ENCODE measurements around the gene ZGPAT. TPM values are rescaled to one million over a fixed set of nuclear protein-coding genes. Genes with fewer than 3 reads are reported as not detected.

Gene ZGPAT
- total and polyA plus RNA-seq, 2 donors (not counting 3 experiments of a cell fraction or from before 2014, with no cell fraction given): 23.1 to 29.3 TPM

- no TSS peak for BruUV-seq (replicated peaks)
- POLR2A ChIA-PET: no interaction called here
- dilution Hi-C loops (cut with MboI; ENCODE audit: extremely low pct_ligation_motif_present, low sequenced_read_pairs): no loop called here
- Histone ChIP-seq H3K27me3 (ENCODE audit: control insufficient read depth in 2 of 2, insufficient read depth in 2 of 2, low read length in 2 of 2) (no peaks in the 10 kb centered on the region), H3K9me3 (replicated peaks; ENCODE audit: control insufficient read depth, insufficient read depth, low read length) (no peaks in the 10 kb centered on the region), H3K9ac (replicated peaks; ENCODE audit: extremely low read depth, insufficient read depth, low read length) (no peak overlapping the region), H3K36me3 (ENCODE audit: control insufficient read depth in 2 of 2, extremely low read depth in 1 of 2, insufficient read depth in 2 of 2, low read length in 2 of 2) (peaks cover 10 to 14% of the 10 kb centered on the region in 2 experiments), H3K4me1 (ENCODE audit: control insufficient read depth, extremely low read depth, insufficient read depth, low read length) (peaks cover 14% of the 10 kb centered on the region), H4K20me1 (replicated peaks; ENCODE audit: control insufficient read depth, extremely low read depth, insufficient read depth, low read length) (no peaks in the 10 kb centered on the region), H3K27ac (ENCODE audit: insufficient read depth, low read depth, low read length) (no peak overlapping the region), H3K9me1 (replicated peaks; ENCODE audit: control insufficient read depth, extremely low read depth, insufficient read depth, low read length) (no peaks in the 10 kb centered on the region), H3K4me2 (ENCODE audit: insufficient read depth, low read length) (no peak overlapping the region), H3K4me3 (replicated peaks in 1 of 3; ENCODE audit: insufficient read depth in 1 of 3, low read depth in 1 of 3, low read length in 3 of 3) (no peak overlapping the region), H2AFZ (ENCODE audit: low read depth, low read length) (no peak overlapping the region), H3K79me2 (ENCODE audit: control insufficient read depth, insufficient read depth, low read length) (peaks cover 85% of the 10 kb centered on the region)
- CTCF ChIA-PET: interaction anchor here (1.5 kb wide), 1 partner anchor 70 kb away, joined by 4 read pairs; no protein-coding TSS in a partner anchor
- TF ChIP-seq GATA2 (IDR thresholded peaks at IDR 0.05; ENCODE audit: insufficient read depth, insufficient read length, low read depth, low read length): no peak
- TF ChIP-seq JUN (IDR thresholded peaks at IDR 0.05; ENCODE audit: borderline replicate concordance, insufficient read depth, insufficient read length, low read depth): no peak
- TF ChIP-seq EZH2 (IDR thresholded peaks at IDR 0.05; ENCODE audit: borderline replicate concordance, low read depth, low read length, severe bottlenecking): no peak
- no peak for TF ChIP-seq POLR2AphosphoS5 (IDR thresholded peaks at IDR 0.05; ENCODE audit: insufficient read depth, low read depth, low read length)
- no peak for TF ChIP-seq POLR2A (IDR thresholded peaks at IDR 0.05; ENCODE audit: low read depth, low read length)
- TF ChIP-seq MAX (IDR thresholded peaks at IDR 0.05; ENCODE audit: insufficient read depth, insufficient read length): no peak
- TF ChIP-seq CTCF (IDR thresholded peaks at IDR 0.05; ENCODE audit: extremely low read depth in 1 of 2, insufficient read depth in 1 of 2, low read depth in 1 of 2, low read length in 2 of 2): no peak
- TF ChIP-seq MYC (IDR thresholded peaks at IDR 0.05; ENCODE audit: low read depth, low read length): no peak
- TF ChIP-seq FOS (IDR thresholded peaks at IDR 0.05; ENCODE audit: borderline replicate concordance, insufficient read depth, low read length): no peak
- DNase-seq (ENCODE audit: low read depth, low spot score): no peak
- no peak for FAIRE-seq
- intact Hi-C loops (cut with micrococcal nuclease): no loop called here
Observed at GRCh38 chr20:63711085-63711645, 3.3 kb downstream of the ZGPAT start.
